NCI-H748 treated with DMSO at 0.1 percent for 48 hours (cell line): ENCODE measurements around the gene PSMG4.

Experiments used
- DNase-seq: peaks from one replicate; lab custom pipeline; 2025; lab: John Stamatoyannopoulos, UW

Gene PSMG4

GRCh38 chr6:3290149-3290930 lies 31.6 kb downstream of the PSMG4 start:
- DNase-seq, result no peak

GRCh38 chr6:3290931-3291211 lies 32.1 kb downstream of the PSMG4 start:
- no peak for DNase-seq

GRCh38 chr6:3291346-3291745 lies 32.6 kb downstream of the PSMG4 start:
- DNase-seq, result no peak

- DNase-seq, result no peak
These were observed 33.2 kb downstream of the PSMG4 start for GRCh38 chr6:3291987-3292386.

GRCh38 chr6:3292431-3293197 lies 33.9 kb downstream of the PSMG4 start:
- no peak for DNase-seq

GRCh38 chr6:3293271-3294155 lies 34.8 kb downstream of the PSMG4 start:
- DNase-seq, result no peak

- no peak for DNase-seq
These were observed 35.6 kb downstream of the PSMG4 start for GRCh38 chr6:3294396-3294795.

- no peak for DNase-seq
These were observed 36.4 kb downstream of the PSMG4 start for GRCh38 chr6:3294921-3295871.

GRCh38 chr6:3296078-3296477 lies 37.3 kb downstream of the PSMG4 start:
- DNase-seq, result no peak

GRCh38 chr6:3296537-3296936 lies 37.8 kb downstream of the PSMG4 start:
- no peak for DNase-seq

GRCh38 chr6:3297006-3297405 lies 38.3 kb downstream of the PSMG4 start:
- DNase-seq, result no peak

- DNase-seq, result no peak
These were observed 39.2 kb downstream of the PSMG4 start for GRCh38 chr6:3297909-3298308.

GRCh38 chr6:3299221-3299620 lies 40.5 kb downstream of the PSMG4 start:
- DNase-seq, result no peak

- DNase-seq, result no peak
These were observed 42.8 kb downstream of the PSMG4 start for GRCh38 chr6:3301506-3301905.

GRCh38 chr6:3303795-3304411 lies 45.2 kb downstream of the PSMG4 start:
- no peak for DNase-seq

- no peak for DNase-seq
These were observed 45.9 kb downstream of the PSMG4 start for GRCh38 chr6:3304500-3305215.

GRCh38 chr6:3305216-3305565 lies 46.4 kb downstream of the PSMG4 start:
- DNase-seq, result no peak

- no peak for DNase-seq
These were observed 47.1 kb downstream of the PSMG4 start for GRCh38 chr6:3305831-3306230.

- no peak for DNase-seq
These were observed 48.1 kb downstream of the PSMG4 start for GRCh38 chr6:3306848-3307247.

GRCh38 chr6:3307436-3307835 lies 48.7 kb downstream of the PSMG4 start:
- no peak for DNase-seq

- no peak for DNase-seq
These were observed 49.4 kb downstream of the PSMG4 start for GRCh38 chr6:3308106-3308505.
